H9 (cell line): Measurements from ENCODE around the gene LAMP5. TPM values are rescaled to one million over a fixed set of nuclear protein-coding genes. Genes with fewer than 3 reads are reported as not detected.

ENCODE experiments used
- DNase-seq: peaks from one replicate; pipeline ENCODE4 v3.0.0-alpha.2; 2017
- H2AFZ ChIP-seq: one replicate; pipeline ENCODE4 v1.6.1; 2013; ENCODE audit warnings: mild to moderate bottlenecking, low read length, control low read depth, moderate library complexity
- H2AK5ac ChIP-seq: 2 replicates; pipeline ENCODE4 v1.6.1; 2013; ENCODE audit warnings: low read length, control low read depth, mixed read lengths; ENCODE audit not compliant: insufficient read length
- H2BK120ac ChIP-seq: one replicate; pipeline ENCODE4 v1.6.1; 2013; ENCODE audit warnings: low read depth, mild to moderate bottlenecking, low read length, control low read depth, inconsistent platforms; ENCODE audit not compliant: poor library complexity, severe bottlenecking
- H2BK12ac ChIP-seq: 2 replicates; pipeline ENCODE4 v1.6.1; 2013; ENCODE audit warnings: low read length, control low read depth, mixed read lengths, low read depth; ENCODE audit not compliant: insufficient read length
- H2BK15ac ChIP-seq: 2 replicates; pipeline ENCODE4 v1.6.1; 2013; ENCODE audit warnings: low read depth, low read length, control low read depth
- H2BK20ac ChIP-seq: one replicate; pipeline ENCODE4 v1.6.1; 2013; ENCODE audit warnings: low read depth, mild to moderate bottlenecking, low read length, control low read depth, inconsistent platforms; ENCODE audit not compliant: poor library complexity, severe bottlenecking
- H2BK5ac ChIP-seq: 2 replicates; pipeline ENCODE4 v1.6.1; 2013; ENCODE audit warnings: low read length, control low read depth, mixed read lengths; ENCODE audit not compliant: insufficient read length
- H3K14ac ChIP-seq: 2 replicates; pipeline ENCODE4 v1.6.1; 2013; ENCODE audit warnings: low read length, control low read depth; ENCODE audit not compliant: insufficient read depth
- H3K18ac ChIP-seq: 2 replicates; pipeline ENCODE4 v1.6.1; 2013; ENCODE audit warnings: low read depth, mild to moderate bottlenecking, mixed read lengths, low read length, control low read depth; ENCODE audit not compliant: insufficient read length
- H3K23ac ChIP-seq: 2 replicates; pipeline ENCODE4 v1.6.1; 2013; ENCODE audit warnings: low read length, control low read depth, mixed read lengths, low read depth; ENCODE audit not compliant: insufficient read length
- H3K23me2 ChIP-seq: 2 replicates; pipeline ENCODE4 v1.6.1; 2013; ENCODE audit warnings: low read depth, mild to moderate bottlenecking, mixed read lengths, low read length, control low read depth; ENCODE audit not compliant: insufficient read length, poor library complexity, severe bottlenecking
- H3K27ac ChIP-seq: 2 replicates; pipeline ENCODE4 v1.5.1; 2013; ENCODE audit warnings: low read length, control low read depth, mixed read lengths, low read depth; ENCODE audit not compliant: insufficient read length
- H3K27me3 ChIP-seq: 2 replicates; pipeline ENCODE4 v1.6.1; 2013; ENCODE audit warnings: low read length, control low read depth, inconsistent platforms; ENCODE audit not compliant: insufficient read depth
- H3K4ac ChIP-seq: 2 replicates; pipeline ENCODE4 v1.6.1; 2013; ENCODE audit warnings: low read depth, mild to moderate bottlenecking, control low read depth, inconsistent platforms, low read length, moderate library complexity
- H3K4me1 ChIP-seq: 2 replicates; pipeline ENCODE4 v1.6.1; 2013; ENCODE audit warnings: low read length, control low read depth, inconsistent platforms; ENCODE audit not compliant: insufficient read depth
- H3K4me2 ChIP-seq: 2 replicates; pipeline ENCODE4 v1.6.1; 2013; ENCODE audit warnings: low read length, control low read depth, mixed read lengths; ENCODE audit not compliant: insufficient read length, insufficient read depth
- H3K56ac ChIP-seq: 2 replicates; pipeline ENCODE4 v1.6.1; 2013; ENCODE audit warnings: low read depth, mild to moderate bottlenecking, mixed read lengths, low read length, control low read depth; ENCODE audit not compliant: insufficient read length
- H3K79me1 ChIP-seq: 2 replicates; pipeline ENCODE4 v1.6.1; 2013; ENCODE audit warnings: low read depth, mild to moderate bottlenecking, moderate library complexity, low read length, control low read depth, inconsistent platforms; ENCODE audit not compliant: insufficient read depth, poor library complexity, severe bottlenecking
- H3K79me2 ChIP-seq: 2 replicates; pipeline ENCODE4 v1.6.1; 2013; ENCODE audit warnings: low read length, control low read depth, inconsistent platforms; ENCODE audit not compliant: insufficient read depth
- H3K9ac ChIP-seq: 2 replicates; pipeline ENCODE4 v1.6.1; 2013; ENCODE audit warnings: low read length, control low read depth, mixed read lengths; ENCODE audit not compliant: insufficient read length; ENCODE audit errors: extremely low read depth
- H3K9me3 ChIP-seq: one replicate; pipeline ENCODE4 v1.6.1; 2013; ENCODE audit warnings: low read depth, low read length, inconsistent platforms; ENCODE audit not compliant: control insufficient read depth
- H3T11ph ChIP-seq: one replicate; pipeline ENCODE4 v1.6.1; 2013; ENCODE audit warnings: mild to moderate bottlenecking, low read length, control low read depth, inconsistent platforms
- H4K20me1 ChIP-seq: one replicate; pipeline ENCODE4 v1.6.1; 2013; ENCODE audit not compliant: control insufficient read depth, insufficient read length, insufficient read depth
- H4K5ac ChIP-seq: 2 replicates; pipeline ENCODE4 v1.6.1; 2013; ENCODE audit warnings: low read depth, mild to moderate bottlenecking, mixed read lengths, low read length, control low read depth; ENCODE audit not compliant: insufficient read length
- H4K8ac ChIP-seq: replicated peaks from 2 replicates; pipeline ENCODE4 v1.6.1; 2013; ENCODE audit warnings: low read length, control low read depth, mixed read lengths, low read depth; ENCODE audit not compliant: insufficient read length
- H4K91ac ChIP-seq: 2 replicates; pipeline ENCODE4 v1.6.1; 2013; ENCODE audit warnings: low read depth, mild to moderate bottlenecking, moderate library complexity, mixed read lengths, low read length, control low read depth; ENCODE audit not compliant: insufficient read length
- H3K27ac Mint-ChIP-seq, 3 experiments: 2 replicates in 2 of 3; 3 replicates in 1 of 3; pipeline ENCODE4 v1.8.0; 2020 to 2021; ENCODE audit warnings: mixed read lengths in 3 of 3, mild to moderate bottlenecking in 1 of 3, moderate library complexity in 1 of 3
- H3K27me3 Mint-ChIP-seq: 2 replicates; pipeline ENCODE4 v1.8.0; 2021; ENCODE audit warnings: low read depth, mild to moderate bottlenecking, moderate library complexity, mixed read lengths
- H3K36me3 Mint-ChIP-seq, 3 experiments: 2 replicates in 2 of 3; 3 replicates in 1 of 3; pipeline ENCODE4 v1.8.0; 2020 to 2021; ENCODE audit warnings: low read depth in 3 of 3, mixed read lengths in 3 of 3; ENCODE audit not compliant: insufficient read depth in 1 of 3
- H3K4me1 Mint-ChIP-seq, 2 experiments: 2 replicates each; pipeline ENCODE4 v1.8.0; 2020; ENCODE audit warnings: mixed read lengths in 2 of 2
- H3K4me3 Mint-ChIP-seq, 2 experiments: 2 replicates in 1 of 2; 3 replicates in 1 of 2; pipeline ENCODE4 v1.8.0; 2020 to 2021; ENCODE audit warnings: mild to moderate bottlenecking in 2 of 2, mixed read lengths in 2 of 2, moderate library complexity in 1 of 2
- H3K9me3 Mint-ChIP-seq, 2 experiments: 2 replicates in 1 of 2; 3 replicates in 1 of 2; pipeline ENCODE4 v1.8.0; 2020; ENCODE audit warnings: mild to moderate bottlenecking in 2 of 2, mixed read lengths in 2 of 2, moderate library complexity in 1 of 2
- CTCF ChIP-seq: fragments of 200-600 bp; sonication (generic); conservative IDR thresholded peaks from 3 replicates; pipeline ENCODE4 v1.8.0; 2021; ENCODE audit warnings: antibody characterized with exemption, mild to moderate bottlenecking
- WGBS: extraction: QIAGEN DNeasy Blood & Tissue Kit; methylation state at CpG from one replicate; pipeline ENCODE4 v1.1.7; 2013; ENCODE audit warnings: missing lambda C conversion rate, low lambda C conversion rate, mixed read lengths; ENCODE audit not compliant: insufficient read length; ENCODE audit errors: extremely low coverage; 5-methylcytosine and 5-hydroxymethylcytosine counted together
- total RNA-seq: library from RNA; stranded (reverse); gene quantifications from 2 replicates; pipeline ENCODE4 v1.2.1, GENCODE V29; 2021

The LAMP5 gene
- total RNA-seq, 1 experiment from 2014 or later = 0.35 TPM

GRCh38 chr20:9578594-9578993 is 64.2 kb downstream of the LAMP5 start:
- Histone ChIP-seq H3K23ac (no peak overlapping the region), H4K8ac (no peak overlapping the region), H2BK15ac (no peak overlapping the region), H3K4me2 (no peak overlapping the region), H3K4me1 (peaks cover 25% of the 10 kb centered on the region; the same call in 1 of the 2 replicates), H2BK20ac (no peak overlapping the region), H3K23me2 (no peaks in the 10 kb centered on the region), H3K9ac (no peak overlapping the region), H3K79me2 (no peaks in the 10 kb centered on the region), H2BK5ac (no peak overlapping the region), H3T11ph (no peak overlapping the region), H3K27me3 (peaks cover 3% of the 10 kb centered on the region), H3K14ac (no peak overlapping the region), H4K5ac (no peak overlapping the region), H2AK5ac (no peak overlapping the region), H3K56ac (no peak overlapping the region), H2BK120ac (no peak overlapping the region), H3K4ac (no peak overlapping the region), H3K18ac (no peak overlapping the region), H2BK12ac (no peak overlapping the region), H4K91ac (no peak overlapping the region), H3K9me3 (no peaks in the 10 kb centered on the region), H4K20me1 (no peaks in the 10 kb centered on the region), H3K27ac (no peak overlapping the region), H3K79me1 (no peaks in the 10 kb centered on the region), H2AFZ (no peak overlapping the region)
- Mint-ChIP-seq H3K4me1 (peaks cover 36 to 40% of the 10 kb centered on the region in 2 experiments), H3K4me3 (no peak overlapping the region), H3K9me3 (no peaks in the 10 kb centered on the region; a peak in 1 of 5 replicates), H3K36me3 (peaks cover 0 to 2% (median 0%) of the 10 kb centered on the region in 3 experiments; a peak in 2 of 7 replicates), H3K27ac (no peak overlapping the region), H3K27me3 (peaks cover 39% of the 10 kb centered on the region)
- no CpG with 5 or more reads among the region's 2 CpGs for WGBS
- TF ChIP-seq CTCF = no peak
- no peak for DNase-seq
